ENCODE measurements around the gene ZNF664.

DNA sequence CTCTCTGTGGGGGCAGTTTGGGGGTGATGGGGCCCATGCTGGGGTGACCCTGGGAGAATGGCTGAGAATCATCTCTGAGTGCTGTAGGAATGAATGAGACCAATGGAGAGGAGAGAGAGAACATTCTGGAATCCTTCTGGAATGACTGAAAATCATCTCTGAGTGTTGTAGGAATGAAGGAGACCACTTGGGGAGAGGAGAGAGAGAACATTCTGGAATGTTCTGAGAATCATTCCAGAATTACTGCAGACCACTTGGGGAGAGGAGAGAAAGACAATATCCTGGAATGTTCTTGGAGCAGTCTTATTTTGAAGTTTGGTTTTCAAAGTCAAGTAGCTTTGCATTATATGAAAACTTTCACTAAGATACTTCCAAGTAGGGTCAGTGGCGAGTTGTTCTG, 64.3 kb downstream of the ZNF664 start:
- TF ChIP-seq, protein P1, sequence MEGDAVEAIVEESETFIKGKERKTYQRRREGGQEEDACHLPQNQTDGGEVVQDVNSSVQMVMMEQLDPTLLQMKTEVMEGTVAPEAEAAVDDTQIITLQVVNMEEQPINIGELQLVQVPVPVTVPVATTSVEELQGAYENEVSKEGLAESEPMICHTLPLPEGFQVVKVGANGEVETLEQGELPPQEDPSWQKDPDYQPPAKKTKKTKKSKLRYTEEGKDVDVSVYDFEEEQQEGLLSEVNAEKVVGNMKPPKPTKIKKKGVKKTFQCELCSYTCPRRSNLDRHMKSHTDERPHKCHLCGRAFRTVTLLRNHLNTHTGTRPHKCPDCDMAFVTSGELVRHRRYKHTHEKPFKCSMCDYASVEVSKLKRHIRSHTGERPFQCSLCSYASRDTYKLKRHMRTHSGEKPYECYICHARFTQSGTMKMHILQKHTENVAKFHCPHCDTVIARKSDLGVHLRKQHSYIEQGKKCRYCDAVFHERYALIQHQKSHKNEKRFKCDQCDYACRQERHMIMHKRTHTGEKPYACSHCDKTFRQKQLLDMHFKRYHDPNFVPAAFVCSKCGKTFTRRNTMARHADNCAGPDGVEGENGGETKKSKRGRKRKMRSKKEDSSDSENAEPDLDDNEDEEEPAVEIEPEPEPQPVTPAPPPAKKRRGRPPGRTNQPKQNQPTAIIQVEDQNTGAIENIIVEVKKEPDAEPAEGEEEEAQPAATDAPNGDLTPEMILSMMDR (IDR thresholded peaks at IDR 0.05 in 2 of 3, conservative IDR thresholded peaks at IDR 0.05 in 1 of 3; ENCODE audit: borderline replicate concordance in 1 of 3, insufficient read depth in 1 of 3, low read depth in 2 of 3, low read length in 2 of 3) = no peak
- TF ChIP-seq, protein P2, sequence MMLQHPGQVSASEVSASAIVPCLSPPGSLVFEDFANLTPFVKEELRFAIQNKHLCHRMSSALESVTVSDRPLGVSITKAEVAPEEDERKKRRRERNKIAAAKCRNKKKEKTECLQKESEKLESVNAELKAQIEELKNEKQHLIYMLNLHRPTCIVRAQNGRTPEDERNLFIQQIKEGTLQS (IDR thresholded peaks at IDR 0.05) = no peak
- TF ChIP-seq POLR2A (IDR thresholded peaks at IDR 0.05; ENCODE audit: borderline replicate concordance, extremely low read depth, insufficient read depth, insufficient read length) = no peak
- TF ChIP-seq POLR2AphosphoS5 (IDR thresholded peaks at IDR 0.05; ENCODE audit: low read depth, low read length) = no peak
- no peak for TF ChIP-seq RAD21 (IDR thresholded peaks at IDR 0.05; ENCODE audit: low read depth)

All from HCT116 (cell line).